ENCODE data around the gene SEMA4A. TPM values are rescaled to one million over a fixed set of nuclear protein-coding genes. Genes with fewer than 3 reads are reported as not detected.
A peak's percentile ranks its signal among the peaks of the same experiment; 100 is the strongest.

Gene SEMA4A
- total and polyA plus RNA-seq, 9 of the 15 experiments (the other 6 are each of a cell fraction or from before 2014, with no cell fraction given): 0.04 to 1.7 (median 0.45) TPM

GRCh38 chr1:156119503-156120209 lies 33.7 kb upstream of the SEMA4A start (continued):
- TF ChIP-seq, protein P1, sequence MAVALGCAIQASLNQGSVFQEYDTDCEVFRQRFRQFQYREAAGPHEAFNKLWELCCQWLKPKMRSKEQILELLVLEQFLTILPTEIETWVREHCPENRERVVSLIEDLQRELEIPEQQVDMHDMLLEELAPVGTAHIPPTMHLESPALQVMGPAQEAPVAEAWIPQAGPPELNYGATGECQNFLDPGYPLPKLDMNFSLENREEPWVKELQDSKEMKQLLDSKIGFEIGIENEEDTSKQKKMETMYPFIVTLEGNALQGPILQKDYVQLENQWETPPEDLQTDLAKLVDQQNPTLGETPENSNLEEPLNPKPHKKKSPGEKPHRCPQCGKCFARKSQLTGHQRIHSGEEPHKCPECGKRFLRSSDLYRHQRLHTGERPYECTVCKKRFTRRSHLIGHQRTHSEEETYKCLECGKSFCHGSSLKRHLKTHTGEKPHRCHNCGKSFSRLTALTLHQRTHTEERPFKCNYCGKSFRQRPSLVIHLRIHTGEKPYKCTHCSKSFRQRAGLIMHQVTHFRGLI (CRISPR knock-in tag; IDR thresholded peaks at IDR 0.05): no peak
- TF ChIP-seq ZNF277 (CRISPR knock-in tag; IDR thresholded peaks at IDR 0.05; ENCODE audit: borderline replicate concordance): no peak
- TF ChIP-seq, protein P2, sequence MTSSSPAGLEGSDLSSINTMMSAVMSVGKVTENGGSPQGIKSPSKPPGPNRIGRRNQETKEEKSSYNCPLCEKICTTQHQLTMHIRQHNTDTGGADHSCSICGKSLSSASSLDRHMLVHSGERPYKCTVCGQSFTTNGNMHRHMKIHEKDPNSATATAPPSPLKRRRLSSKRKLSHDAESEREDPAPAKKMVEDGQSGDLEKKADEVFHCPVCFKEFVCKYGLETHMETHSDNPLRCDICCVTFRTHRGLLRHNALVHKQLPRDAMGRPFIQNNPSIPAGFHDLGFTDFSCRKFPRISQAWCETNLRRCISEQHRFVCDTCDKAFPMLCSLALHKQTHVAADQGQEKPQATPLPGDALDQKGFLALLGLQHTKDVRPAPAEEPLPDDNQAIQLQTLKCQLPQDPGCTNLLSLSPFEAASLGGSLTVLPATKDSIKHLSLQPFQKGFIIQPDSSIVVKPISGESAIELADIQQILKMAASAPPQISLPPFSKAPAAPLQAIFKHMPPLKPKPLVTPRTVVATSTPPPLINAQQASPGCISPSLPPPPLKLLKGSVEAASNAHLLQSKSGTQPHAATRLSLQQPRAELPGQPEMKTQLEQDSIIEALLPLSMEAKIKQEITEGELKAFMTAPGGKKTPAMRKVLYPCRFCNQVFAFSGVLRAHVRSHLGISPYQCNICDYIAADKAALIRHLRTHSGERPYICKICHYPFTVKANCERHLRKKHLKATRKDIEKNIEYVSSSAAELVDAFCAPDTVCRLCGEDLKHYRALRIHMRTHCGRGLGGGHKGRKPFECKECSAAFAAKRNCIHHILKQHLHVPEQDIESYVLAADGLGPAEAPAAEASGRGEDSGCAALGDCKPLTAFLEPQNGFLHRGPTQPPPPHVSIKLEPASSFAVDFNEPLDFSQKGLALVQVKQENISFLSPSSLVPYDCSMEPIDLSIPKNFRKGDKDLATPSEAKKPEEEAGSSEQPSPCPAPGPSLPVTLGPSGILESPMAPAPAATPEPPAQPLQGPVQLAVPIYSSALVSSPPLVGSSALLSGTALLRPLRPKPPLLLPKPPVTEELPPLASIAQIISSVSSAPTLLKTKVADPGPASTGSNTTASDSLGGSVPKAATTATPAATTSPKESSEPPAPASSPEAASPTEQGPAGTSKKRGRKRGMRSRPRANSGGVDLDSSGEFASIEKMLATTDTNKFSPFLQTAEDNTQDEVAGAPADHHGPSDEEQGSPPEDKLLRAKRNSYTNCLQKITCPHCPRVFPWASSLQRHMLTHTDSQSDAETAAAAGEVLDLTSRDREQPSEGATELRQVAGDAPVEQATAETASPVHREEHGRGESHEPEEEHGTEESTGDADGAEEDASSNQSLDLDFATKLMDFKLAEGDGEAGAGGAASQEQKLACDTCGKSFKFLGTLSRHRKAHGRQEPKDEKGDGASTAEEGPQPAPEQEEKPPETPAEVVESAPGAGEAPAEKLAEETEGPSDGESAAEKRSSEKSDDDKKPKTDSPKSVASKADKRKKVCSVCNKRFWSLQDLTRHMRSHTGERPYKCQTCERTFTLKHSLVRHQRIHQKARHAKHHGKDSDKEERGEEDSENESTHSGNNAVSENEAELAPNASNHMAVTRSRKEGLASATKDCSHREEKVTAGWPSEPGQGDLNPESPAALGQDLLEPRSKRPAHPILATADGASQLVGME (CRISPR knock-in tag; IDR thresholded peaks at IDR 0.05): no peak
- TF ChIP-seq ZNF79 (CRISPR knock-in tag; IDR thresholded peaks at IDR 0.05; ENCODE audit: low read depth): no peak
- TF ChIP-seq SIN3B (IDR thresholded peaks at IDR 0.05; ENCODE audit: low read depth): no peak
- TF ChIP-seq TRIM28 (IDR thresholded peaks at IDR 0.05): no peak
- no peak for TF ChIP-seq ZNF263 (CRISPR knock-in tag; IDR thresholded peaks at IDR 0.05; ENCODE audit: borderline replicate concordance)
- TF ChIP-seq HCFC1 (IDR thresholded peaks at IDR 0.05; ENCODE audit: low read depth, low read length): no peak
- no peak for TF ChIP-seq JUN (IDR thresholded peaks at IDR 0.05; ENCODE audit: borderline replicate concordance, low read depth, low read length)
- no peak for TF ChIP-seq JUN (CRISPR knock-in tag; IDR thresholded peaks at IDR 0.05; ENCODE audit: borderline replicate concordance)
- no peak for TF ChIP-seq IRF2 (CRISPR knock-in tag; IDR thresholded peaks at IDR 0.05)
- TF ChIP-seq ARID1B (IDR thresholded peaks at IDR 0.05): peak; percentile 26; the same call in 1 of the 2 replicates
- TF ChIP-seq ZNF644 (tag; IDR thresholded peaks at IDR 0.05; ENCODE audit: low read depth): no peak
- TF ChIP-seq, protein P3, sequence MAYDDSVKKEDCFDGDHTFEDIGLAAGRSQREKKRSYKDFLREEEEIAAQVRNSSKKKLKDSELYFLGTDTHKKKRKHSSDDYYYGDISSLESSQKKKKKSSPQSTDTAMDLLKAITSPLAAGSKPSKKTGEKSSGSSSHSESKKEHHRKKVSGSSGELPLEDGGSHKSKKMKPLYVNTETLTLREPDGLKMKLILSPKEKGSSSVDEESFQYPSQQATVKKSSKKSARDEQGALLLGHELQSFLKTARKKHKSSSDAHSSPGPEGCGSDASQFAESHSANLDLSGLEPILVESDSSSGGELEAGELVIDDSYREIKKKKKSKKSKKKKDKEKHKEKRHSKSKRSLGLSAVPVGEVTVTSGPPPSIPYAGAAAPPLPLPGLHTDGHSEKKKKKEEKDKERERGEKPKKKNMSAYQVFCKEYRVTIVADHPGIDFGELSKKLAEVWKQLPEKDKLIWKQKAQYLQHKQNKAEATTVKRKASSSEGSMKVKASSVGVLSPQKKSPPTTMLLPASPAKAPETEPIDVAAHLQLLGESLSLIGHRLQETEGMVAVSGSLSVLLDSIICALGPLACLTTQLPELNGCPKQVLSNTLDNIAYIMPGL (CRISPR knock-in tag; IDR thresholded peaks at IDR 0.05): no peak
- TF ChIP-seq, protein P4, sequence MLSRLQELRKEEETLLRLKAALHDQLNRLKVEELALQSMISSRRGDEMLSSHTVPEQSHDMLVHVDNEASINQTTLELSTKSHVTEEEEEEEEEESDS (CRISPR knock-in tag; IDR thresholded peaks at IDR 0.05): no peak
- TF ChIP-seq SIN3A (IDR thresholded peaks at IDR 0.05; ENCODE audit: borderline replicate concordance in 2 of 2, control insufficient read depth in 1 of 2, low read depth in 2 of 2, low read length in 2 of 2): peak; percentile 65 to 86; a peak in 3 of 4 replicates
- no peak for TF ChIP-seq ZNF695 (CRISPR knock-in tag; IDR thresholded peaks at IDR 0.05)
